OCI-LY3 (cell line): ENCODE results near the gene METTL27.

Experiments used
- H2AFZ ChIP-seq: fragments of 200-600, 300-600 bp; shearing (Covaris generic); 2 replicates; pipeline ENCODE4 v1.6.0; 2014; ENCODE audit warnings: antibody characterized with exemption, low read depth, low read length
- H3K27ac ChIP-seq: fragments of 200-600, 300-600 bp; sonication (generic); 2 replicates; pipeline ENCODE4 v1.5.1; 2014; ENCODE audit warnings: mild to moderate bottlenecking, low read length, moderate library complexity, mixed read lengths
- H3K27me3 ChIP-seq: fragments of 200-600, 300-600 bp; sonication (generic); 2 replicates; pipeline ENCODE4 v1.6.1; 2014; ENCODE audit warnings: low read depth, low read length, mixed read lengths
- H3K36me3 ChIP-seq: fragments of 200-600, 300-600 bp; sonication (generic); replicated peaks from 2 replicates; pipeline ENCODE3; 2014; ENCODE audit warnings: low read depth, low read length, mixed read lengths
- H3K4me1 ChIP-seq: fragments of 300-600, 200-600 bp; sonication (generic); 2 replicates; pipeline ENCODE4 v1.6.1; 2014; ENCODE audit warnings: low read length, mixed read lengths
- H3K4me2 ChIP-seq: fragments of 200-600, 300-600 bp; sonication (generic); 2 replicates; pipeline ENCODE4 v1.6.1; 2014; ENCODE audit warnings: low read length, mixed read lengths
- H3K4me3 ChIP-seq: fragments of 300-600, 200-600 bp; sonication (generic); 2 replicates; pipeline ENCODE4 v1.5.1; 2014; ENCODE audit warnings: antibody characterized with exemption, mild to moderate bottlenecking, low read length, moderate library complexity
- H3K79me2 ChIP-seq: fragments of 300-600, 200-600 bp; shearing (Covaris generic); 2 replicates; pipeline ENCODE4 v1.6.1; 2014; ENCODE audit warnings: mild to moderate bottlenecking, low read length, mixed read lengths
- H3K9ac ChIP-seq: fragments of 300-600, 200-600 bp; shearing (Covaris generic); 2 replicates; pipeline ENCODE4 v1.6.0; 2014; ENCODE audit warnings: mild to moderate bottlenecking, low read length, moderate library complexity
- H3K9me3 ChIP-seq: fragments of 200-600, 300-600 bp; shearing (Covaris generic); 2 replicates; pipeline ENCODE4 v1.6.1; 2014; ENCODE audit warnings: low read length, mixed read lengths; ENCODE audit not compliant: insufficient read depth
- H4K20me1 ChIP-seq: fragments of 200-600, 300-600 bp; sonication (generic); 2 replicates; pipeline ENCODE4 v1.6.1; 2016; ENCODE audit warnings: low read length, mixed read lengths; ENCODE audit not compliant: insufficient read depth
- CTCF ChIP-seq: fragments of 200-600, 300-600 bp; sonication (generic); IDR thresholded peaks from 2 replicates; pipeline ENCODE4 v1.5.1; 2014; ENCODE audit warnings: antibody characterized with exemption, low read length, low read depth
- EZH2phosphoT487 ChIP-seq: fragments of 200-600 bp; shearing (Covaris generic); IDR thresholded peaks from 2 replicates; pipeline ENCODE4 v1.6.1; 2018; ENCODE audit warnings: antibody characterized with exemption, mixed run types, low read depth

Gene METTL27

DNA sequence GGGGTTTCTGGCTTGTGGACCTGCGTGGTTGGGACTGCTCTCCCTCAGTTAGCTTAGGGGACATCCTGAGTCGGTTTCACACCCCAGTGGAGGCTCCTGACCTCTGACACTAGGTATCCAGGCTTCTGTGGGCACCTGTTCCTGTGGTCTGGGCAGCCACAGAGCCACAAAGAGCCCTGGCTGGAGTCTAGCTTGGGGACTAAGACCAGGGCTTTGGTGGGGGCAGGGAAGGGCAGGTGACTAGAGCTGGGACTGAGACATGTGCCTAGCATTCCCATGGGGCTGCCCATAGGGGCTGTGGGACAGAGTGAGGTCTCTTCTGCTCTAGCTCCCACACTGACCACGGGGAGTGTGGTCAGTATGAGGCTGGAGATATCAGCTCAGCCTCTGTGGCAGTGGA, 14.6 kb upstream of the METTL27 start:
- no peak overlapping the region for H3K4me2 ChIP-seq
- TF ChIP-seq EZH2phosphoT487 (no peak), CTCF (no peak)
- H3K36me3 ChIP-seq, result no peaks in the 10 kb centered on the region
- H3K79me2 ChIP-seq, result no peaks in the 10 kb centered on the region
- no peaks in the 10 kb centered on the region for H4K20me1 ChIP-seq
- peaks cover 16% of the 10 kb centered on the region for H3K27me3 ChIP-seq
- no peak overlapping the region for H3K4me3 ChIP-seq
- H3K9me3 ChIP-seq, result no peaks in the 10 kb centered on the region
- H3K9ac ChIP-seq, result no peak overlapping the region
- peaks cover 16% of the 10 kb centered on the region for H3K4me1 ChIP-seq
- H3K27ac ChIP-seq, result no peak overlapping the region
- no peak overlapping the region for H2AFZ ChIP-seq

GRCh38 chr7:73852500-73852899, 10.2 kb upstream of the METTL27 start:
- no peaks in the 10 kb centered on the region for H3K79me2 ChIP-seq
- peaks cover 8% of the 10 kb centered on the region; the same call in 1 of the 2 replicates for H3K9me3 ChIP-seq
- H3K4me3 ChIP-seq, result no peak overlapping the region
- H3K27me3 ChIP-seq, result peaks cover 16% of the 10 kb centered on the region
- no peak overlapping the region for H2AFZ ChIP-seq
- TF ChIP-seq EZH2phosphoT487 (no peak), CTCF (no peak)
- no peaks in the 10 kb centered on the region for H3K36me3 ChIP-seq
- peak overlapping the region; percentile 66; the same call in 1 of the 2 replicates for H3K4me2 ChIP-seq
- H3K4me1 ChIP-seq, result peaks cover 39% of the 10 kb centered on the region
- no peak overlapping the region for H3K27ac ChIP-seq
- no peaks in the 10 kb centered on the region for H4K20me1 ChIP-seq
- no peak overlapping the region for H3K9ac ChIP-seq

GRCh38 chr7:73851410-73852338, 9.4 kb upstream of the METTL27 start:
- Histone ChIP-seq H3K9me3 (peaks cover 9% of the 10 kb centered on the region; the same call in 1 of the 2 replicates), H3K4me3 (peak overlapping the region; percentile 26; the same call in 1 of the 2 replicates), H4K20me1 (no peaks in the 10 kb centered on the region), H3K27ac (peak overlapping the region; percentile 77), H3K4me1 (peaks cover 37% of the 10 kb centered on the region), H3K36me3 (no peaks in the 10 kb centered on the region), H3K4me2 (peak overlapping the region; percentile 66), H2AFZ (peak overlapping the region; percentile 2; the same call in 1 of the 2 replicates), H3K27me3 (peaks cover 16% of the 10 kb centered on the region), H3K9ac (peak overlapping the region; percentile 55), H3K79me2 (no peaks in the 10 kb centered on the region)
- TF ChIP-seq EZH2phosphoT487, result no peak
- TF ChIP-seq CTCF, result no peak

GRCh38 chr7:73850781-73851207, 8.5 kb upstream of the METTL27 start:
- peaks cover 9% of the 10 kb centered on the region; the same call in 1 of the 2 replicates for H3K9me3 ChIP-seq
- no peak overlapping the region for H2AFZ ChIP-seq
- H3K4me1 ChIP-seq, result peaks cover 40% of the 10 kb centered on the region
- H3K4me2 ChIP-seq, result peak overlapping the region; percentile 66
- H3K9ac ChIP-seq, result peak overlapping the region; percentile 55
- H3K27ac ChIP-seq, result peak overlapping the region; percentile 77
- H3K79me2 ChIP-seq, result no peaks in the 10 kb centered on the region
- no peaks in the 10 kb centered on the region for H4K20me1 ChIP-seq
- no peak overlapping the region for H3K4me3 ChIP-seq
- TF ChIP-seq CTCF, result no peak
- no peak for TF ChIP-seq EZH2phosphoT487
- H3K27me3 ChIP-seq, result peaks cover 16% of the 10 kb centered on the region
- H3K36me3 ChIP-seq, result no peaks in the 10 kb centered on the region
